CD4-positive, alpha-beta T cell (primary cell): ENCODE measurements around the gene PCDHGC4. TPM values are rescaled to one million over a fixed set of nuclear protein-coding genes. Genes with fewer than 3 reads are reported as not detected.

ENCODE experiments used
- ATAC-seq: fragments of 200-7000 bp; cut with Tn5 transposase; one replicate; pipeline ENCODE4 v1.10.0; 2022; ENCODE audit warnings: mild to moderate bottlenecking; ENCODE audit not compliant: poor library complexity
- CTCF ChIA-PET: fragments of 350-600 bp; sonication (Branson Sonifier 250); formaldehyde crosslinking; loops from one replicate; lab custom pipeline; 2021; ENCODE audit warnings: antibody characterized with exemption, inconsistent platforms; lab: Charles Lee
- POLR2A ChIA-PET: fragments of 350-600 bp; sonication (Branson Sonifier 250); formaldehyde crosslinking; loops from one replicate; lab custom pipeline; 2021; ENCODE audit warnings: antibody characterized with exemption, inconsistent platforms; lab: Charles Lee
- DNase-seq, 14 experiments: peaks; one replicate each; pipeline ENCODE4 v3.0.0-alpha.2; 2013 to 2020; ENCODE audit warnings: mixed read lengths in 2 of 14
- H3K27ac ChIP-seq, 2 donors: one replicate each; pipeline versions ENCODE4 v1.5.1 to v1.7.0; 2013; ENCODE audit warnings: low read length in 2 of 2, low read depth in 1 of 2, mild to moderate bottlenecking in 1 of 2
- H3K27me3 ChIP-seq, 2 experiments: 1 replicate in 1 of 2; 2 replicates in 1 of 2; pipeline versions ENCODE4 v1.6.1 to v1.7.0; 2013; ENCODE audit warnings: low read length in 2 of 2, control low read depth in 1 of 2, mild to moderate bottlenecking in 1 of 2, moderate library complexity in 1 of 2; ENCODE audit not compliant: insufficient read depth in 2 of 2, control insufficient read depth in 1 of 2
- H3K36me3 ChIP-seq: one replicate; pipeline ENCODE4 v1.6.1; 2013; ENCODE audit warnings: low read length, control low read depth; ENCODE audit not compliant: insufficient read depth
- H3K4me1 ChIP-seq: one replicate; pipeline ENCODE4 v1.6.1; 2013; ENCODE audit warnings: low read length, control low read depth; ENCODE audit not compliant: insufficient read depth
- H3K4me3 ChIP-seq: one replicate; pipeline ENCODE4 v1.5.1; 2013; ENCODE audit warnings: mild to moderate bottlenecking, low read length, moderate library complexity
- H3K9me3 ChIP-seq, 2 experiments: 1 replicate in 1 of 2; 2 replicates in 1 of 2; pipeline versions ENCODE4 v1.6.1 to v1.7.0; 2013; ENCODE audit warnings: low read length in 2 of 2, mild to moderate bottlenecking in 2 of 2, control low read depth in 1 of 2, moderate library complexity in 1 of 2; ENCODE audit not compliant: control insufficient read depth in 1 of 2, insufficient read depth in 1 of 2
- H3K27ac Mint-ChIP-seq: one replicate; pipeline ENCODE4 v1.8.0; 2020; ENCODE audit warnings: mixed read lengths
- H3K27me3 Mint-ChIP-seq: one replicate; pipeline ENCODE4 v1.8.0; 2021; ENCODE audit warnings: mixed read lengths
- H3K36me3 Mint-ChIP-seq: one replicate; pipeline ENCODE4 v1.8.0; 2021; ENCODE audit warnings: low read depth, mixed read lengths
- H3K4me1 Mint-ChIP-seq: one replicate; pipeline ENCODE4 v1.8.0; 2021; ENCODE audit warnings: low read depth, mixed read lengths
- H3K4me3 Mint-ChIP-seq: one replicate; pipeline ENCODE4 v1.8.0; 2020; ENCODE audit warnings: mild to moderate bottlenecking, mixed read lengths
- H3K9me3 Mint-ChIP-seq: one replicate; pipeline ENCODE4 v1.8.0; 2020; ENCODE audit warnings: mixed read lengths
- intact Hi-C, 2 experiments: fragments of 100-400 bp; cut with DNase I in 1 of 2; cut with micrococcal nuclease in 1 of 2; formaldehyde crosslinking; loops; one replicate each; pipeline versions ENCODE4 v1.15.1 to v1.9.0; 2023 to 2025; cut with DNase I, micrococcal nuclease
- total RNA-seq, 174 experiments: library from RNA in 2 of 174; stranded (reverse) in 2 of 174; gene quantifications; one replicate each; pipeline ENCODE4 v1.2.3 and lab custom pipeline; 2021 to 2026
- TF ChIP-seq, protein P1 (sequence below): fragments of 200-600 bp; IDR thresholded peaks from one replicate; pipeline ENCODE4 v1.8.0; 2022; ENCODE audit warnings: antibody characterized with exemption, mild to moderate bottlenecking

Gene PCDHGC4
- total RNA-seq, 2 experiments from 2014 or later, result not detected

DNA sequence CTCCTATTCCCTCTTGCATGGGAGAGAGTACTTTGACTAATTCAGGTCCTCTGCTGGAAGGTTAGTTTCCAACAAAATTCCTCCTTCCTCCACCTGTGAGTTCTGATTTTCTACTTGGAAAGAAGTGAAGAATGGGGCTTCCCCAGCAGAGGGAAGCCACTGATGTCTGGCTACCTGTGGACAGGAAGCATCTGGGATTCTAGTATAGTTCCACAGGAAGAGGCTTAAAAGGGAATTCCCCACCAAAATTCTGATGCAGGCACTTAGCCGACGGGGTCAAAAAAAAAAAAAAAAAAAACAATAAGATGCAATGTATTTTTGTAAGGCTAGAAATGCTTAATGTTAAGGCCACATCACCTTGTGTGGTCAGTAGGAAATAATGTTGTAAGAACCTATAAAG lies 37.5 kb downstream of the PCDHGC4 start:
- no peak overlapping the region for H3K4me3 Mint-ChIP-seq
- no peaks in the 10 kb centered on the region for H3K36me3 Mint-ChIP-seq
- Histone ChIP-seq H3K27me3 (no peaks in the 10 kb centered on the region), H3K4me3 (no peak overlapping the region), H3K36me3 (peaks cover 100% of the 10 kb centered on the region), H3K4me1 (peaks cover 13% of the 10 kb centered on the region), H3K27ac (no peak overlapping the region), H3K9me3 (no peaks in the 10 kb centered on the region)
- ChIA-PET CTCF (interaction anchor here (1.1 to 3.1 kb wide), 4 partner anchors 8 to 115 kb away, joined by 3 to 16 read pairs (median 6); partner anchors contain the start of genes PCDHGA10 and PCDHGB6), POLR2A (no interaction called here)
- DNase-seq (no peak), ATAC-seq (no peak)
- intact Hi-C loops, result loop anchor here in 1 of 2 experiments (10.0 kb wide), 1 partner anchor 438 kb away; no protein-coding TSS in a partner anchor
- H3K27ac Mint-ChIP-seq, result no peak overlapping the region
- TF ChIP-seq, protein P1, sequence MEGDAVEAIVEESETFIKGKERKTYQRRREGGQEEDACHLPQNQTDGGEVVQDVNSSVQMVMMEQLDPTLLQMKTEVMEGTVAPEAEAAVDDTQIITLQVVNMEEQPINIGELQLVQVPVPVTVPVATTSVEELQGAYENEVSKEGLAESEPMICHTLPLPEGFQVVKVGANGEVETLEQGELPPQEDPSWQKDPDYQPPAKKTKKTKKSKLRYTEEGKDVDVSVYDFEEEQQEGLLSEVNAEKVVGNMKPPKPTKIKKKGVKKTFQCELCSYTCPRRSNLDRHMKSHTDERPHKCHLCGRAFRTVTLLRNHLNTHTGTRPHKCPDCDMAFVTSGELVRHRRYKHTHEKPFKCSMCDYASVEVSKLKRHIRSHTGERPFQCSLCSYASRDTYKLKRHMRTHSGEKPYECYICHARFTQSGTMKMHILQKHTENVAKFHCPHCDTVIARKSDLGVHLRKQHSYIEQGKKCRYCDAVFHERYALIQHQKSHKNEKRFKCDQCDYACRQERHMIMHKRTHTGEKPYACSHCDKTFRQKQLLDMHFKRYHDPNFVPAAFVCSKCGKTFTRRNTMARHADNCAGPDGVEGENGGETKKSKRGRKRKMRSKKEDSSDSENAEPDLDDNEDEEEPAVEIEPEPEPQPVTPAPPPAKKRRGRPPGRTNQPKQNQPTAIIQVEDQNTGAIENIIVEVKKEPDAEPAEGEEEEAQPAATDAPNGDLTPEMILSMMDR, result no peak
- peaks cover 12% of the 10 kb centered on the region for H3K4me1 Mint-ChIP-seq
- no peaks in the 10 kb centered on the region for H3K27me3 Mint-ChIP-seq
- H3K9me3 Mint-ChIP-seq, result no peaks in the 10 kb centered on the region

DNA sequence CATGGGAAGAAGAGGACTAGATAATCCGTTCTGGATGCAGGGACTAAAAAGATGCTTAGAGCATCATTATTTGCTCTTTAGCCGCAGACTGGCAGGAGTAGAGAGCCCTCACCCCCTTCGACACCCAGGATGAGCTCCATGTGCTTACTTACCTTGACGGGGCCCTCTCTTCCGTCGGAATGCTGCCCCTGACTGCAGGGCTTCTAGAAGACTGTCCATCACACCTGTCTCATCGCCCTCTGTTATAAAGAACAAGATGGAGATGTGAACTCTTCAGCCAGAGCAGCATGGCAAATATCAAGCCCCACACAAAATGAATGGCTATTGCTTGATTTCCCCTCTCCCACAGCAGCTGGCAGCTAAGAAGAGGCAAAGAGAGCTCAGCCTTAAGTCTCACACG lies 39.2 kb downstream of the PCDHGC4 start:
- Mint-ChIP-seq H3K4me3 (no peak overlapping the region), H3K36me3 (no peaks in the 10 kb centered on the region), H3K27ac (no peak overlapping the region), H3K4me1 (peaks cover 12% of the 10 kb centered on the region), H3K9me3 (no peaks in the 10 kb centered on the region), H3K27me3 (no peaks in the 10 kb centered on the region)
- no peak for ATAC-seq
- intact Hi-C loops, result loop anchor here (1.0 to 10.0 kb wide), 5 partner anchors 111 to 439 kb away; partner anchors contain the start of genes PCDHGA10 (in 1 of the 2) and TAF7 (in 1 of the 2)
- CTCF ChIA-PET, result interaction anchor here (1.0 to 3.1 kb wide), 12 partner anchors 10 to 204 kb away, joined by 3 to 19 read pairs (median 6); partner anchors contain the start of genes PCDHGA10, PCDHGB4 and PCDHGB5
- Histone ChIP-seq H3K36me3 (peaks cover 99% of the 10 kb centered on the region), H3K27ac (no peak overlapping the region), H3K4me3 (no peak overlapping the region), H3K4me1 (peaks cover 13% of the 10 kb centered on the region), H3K27me3 (no peaks in the 10 kb centered on the region), H3K9me3 (no peaks in the 10 kb centered on the region)
- POLR2A ChIA-PET, result interaction anchor here (0.6 to 2.1 kb wide), 4 partner anchors 9 to 704 kb away, joined by 3 to 11 read pairs (median 4); partner anchors contain the start of gene TAF7
- DNase-seq, result no peak
- TF ChIP-seq, protein P1, result no peak

DNA sequence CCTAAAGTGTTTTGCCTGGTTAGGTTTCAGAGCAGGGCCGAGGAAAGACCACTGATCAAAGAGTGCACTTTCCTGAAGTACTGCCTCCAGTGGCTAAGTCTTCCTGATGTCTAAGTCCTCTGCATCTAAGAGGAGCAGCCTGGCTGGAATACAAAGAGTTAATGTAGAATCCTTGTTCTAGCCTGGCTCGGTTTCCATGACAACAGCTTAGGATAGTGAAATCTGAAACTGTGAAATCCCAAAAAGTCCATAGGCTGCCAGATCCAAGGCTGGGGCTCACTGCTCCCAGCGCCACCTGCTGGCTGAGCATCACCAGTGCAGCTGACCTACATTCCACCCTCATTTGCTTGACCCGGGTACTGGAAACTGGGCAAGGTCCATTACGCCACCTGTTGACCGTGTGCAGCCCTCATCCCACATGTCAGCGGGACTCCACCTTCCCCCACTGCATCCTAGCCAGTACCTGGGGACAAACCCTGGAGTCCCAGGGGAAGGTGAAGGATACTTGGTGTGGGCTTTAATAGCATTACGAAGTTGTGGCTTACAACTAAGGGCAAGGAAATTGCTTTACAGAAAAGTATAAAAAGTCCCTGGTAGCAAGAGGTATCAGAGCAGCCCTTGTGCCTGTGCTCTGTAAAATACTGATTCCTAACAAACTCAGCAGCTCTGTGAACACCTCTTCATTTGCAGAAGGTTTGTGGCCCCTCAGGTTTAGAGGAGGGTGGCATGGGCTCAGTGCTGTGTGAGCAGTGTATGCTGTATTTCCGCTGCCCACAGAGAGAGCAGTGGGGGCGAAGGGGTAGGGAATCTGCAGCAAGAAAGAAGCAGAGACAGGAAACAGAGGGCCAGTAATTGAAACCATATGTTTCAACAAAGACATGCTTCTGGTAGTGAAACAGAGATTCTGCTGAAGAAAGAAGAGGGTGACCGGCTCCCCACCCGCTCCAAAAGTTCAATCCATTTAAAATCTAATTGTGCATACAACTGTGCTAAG lies 40.1 kb downstream of the PCDHGC4 start:
- H3K4me1 ChIP-seq, result peaks cover 13% of the 10 kb centered on the region
- ChIA-PET CTCF (interaction anchor here (0.6 to 3.1 kb wide), 20 partner anchors 11 to 205 kb away, joined by 3 to 19 read pairs (median 4); partner anchors contain the start of genes HDAC3, PCDHGA10, PCDHGA12 and PCDHGB4), POLR2A (interaction anchor here (0.7 to 2.1 kb wide), 3 partner anchors 10 to 204 kb away, joined by 3 to 11 read pairs (median 4); partner anchors contain the start of gene TAF7)
- peaks cover 99% of the 10 kb centered on the region for H3K36me3 ChIP-seq
- intact Hi-C loops, result loop anchor here (1.0 to 10.0 kb wide), 5 partner anchors 112 to 440 kb away; partner anchors contain the start of genes PCDHGA10 (in 1 of the 2) and TAF7 (in 1 of the 2)
- Mint-ChIP-seq H3K4me1 (peaks cover 12% of the 10 kb centered on the region), H3K4me3 (no peak overlapping the region), H3K36me3 (no peaks in the 10 kb centered on the region), H3K27ac (peak overlapping the region; percentile 13), H3K27me3 (no peaks in the 10 kb centered on the region), H3K9me3 (no peaks in the 10 kb centered on the region)
- H3K4me3 ChIP-seq, result no peak overlapping the region
- peak; percentile 71 for ATAC-seq
- H3K27me3 ChIP-seq, result no peaks in the 10 kb centered on the region
- TF ChIP-seq, protein P1, result peak; percentile 99
- H3K9me3 ChIP-seq, result no peaks in the 10 kb centered on the region
- peak; percentile 27 to 80 (median 39) for DNase-seq
- no peak overlapping the region for H3K27ac ChIP-seq
